Activated T-cell treated with anti-CD3 and anti-CD28 coated beads for 1 hour (primary cell): Measurements from ENCODE around the gene FBXO7.
A peak's percentile ranks its signal among the peaks of the same experiment; 100 is the strongest.
"Not testable (repeated sequence)": the region's sequence is repeated elsewhere in the genome, so short reads cannot be mapped to it uniquely, and the experiment has no call there.

Source experiments
- DNase-seq: peaks from one replicate; pipeline ENCODE4 v3.0.0-alpha.2; 2020; ENCODE audit warnings: low read depth

Gene FBXO7

GRCh38 chr22:32474635-32475467, at the start of gene FBXO7:
FBXO7 (plus strand) TSS chr22:32474811; CDS start chr22:32475003, 192 bp downstream.
- peak; percentile 79 for DNase-seq

- no peak for DNase-seq
Measured at GRCh38 chr22:32426881-32427280, 47.7 kb upstream of the FBXO7 start.

GRCh38 chr22:32430352-32430751, 44.3 kb upstream of the FBXO7 start:
- DNase-seq: no peak

GRCh38 chr22:32444068-32444467, 30.5 kb upstream of the FBXO7 start:
- DNase-seq: no peak

- no peak for DNase-seq
Measured at GRCh38 chr22:32446321-32446720, 28.3 kb upstream of the FBXO7 start.

GRCh38 chr22:32448980-32449379, 25.6 kb upstream of the FBXO7 start:
- no peak for DNase-seq

- DNase-seq: no peak
Measured at GRCh38 chr22:32457031-32457430, 17.6 kb upstream of the FBXO7 start.

- DNase-seq: no peak
Measured at GRCh38 chr22:32462452-32462851, 12.2 kb upstream of the FBXO7 start.

- no peak for DNase-seq
Measured at GRCh38 chr22:32465661-32466060, 8.9 kb upstream of the FBXO7 start.

GRCh38 chr22:32466496-32466895, 8.1 kb upstream of the FBXO7 start:
- no peak for DNase-seq

- no peak for DNase-seq
Measured at GRCh38 chr22:32469799-32470212, 4.8 kb upstream of the FBXO7 start.

GRCh38 chr22:32473388-32473952, 1.1 kb upstream of the FBXO7 start:
- no peak for DNase-seq

GRCh38 chr22:32475468-32476010, 928 bp downstream of the FBXO7 start:
- no peak for DNase-seq

GRCh38 chr22:32476281-32477195, 1.9 kb downstream of the FBXO7 start:
- DNase-seq: no peak

GRCh38 chr22:32477596-32477995, 3.0 kb downstream of the FBXO7 start:
- DNase-seq: no peak

- DNase-seq: not testable (repeated sequence)
Measured at GRCh38 chr22:32478552-32478951, 3.9 kb downstream of the FBXO7 start.

- no peak for DNase-seq
Measured at GRCh38 chr22:32478994-32479393, 4.4 kb downstream of the FBXO7 start.

GRCh38 chr22:32480238-32480637, 5.6 kb downstream of the FBXO7 start:
- DNase-seq: no peak

GRCh38 chr22:32482708-32483107, 8.1 kb downstream of the FBXO7 start:
- no peak for DNase-seq

GRCh38 chr22:32486656-32487390, 12.2 kb downstream of the FBXO7 start:
- DNase-seq: no peak

GRCh38 chr22:32487461-32487860, 12.8 kb downstream of the FBXO7 start:
- no peak for DNase-seq

GRCh38 chr22:32489377-32489776, 14.8 kb downstream of the FBXO7 start:
- no peak for DNase-seq
